Kidney epithelial cell (primary cell): Measurements from ENCODE around the gene RFX3. TPM values are rescaled to one million over a fixed set of nuclear protein-coding genes. Genes with fewer than 3 reads are reported as not detected.

Source experiments
- DNase-seq: peaks from one replicate; pipeline ENCODE4 v3.0.0-alpha.2; 2010; ENCODE audit warnings: low read depth
- H3K27me3 ChIP-seq: 2 replicates; pipeline ENCODE4 v1.6.0; 2011; ENCODE audit warnings: low read length; ENCODE audit not compliant: control insufficient read depth, insufficient read depth
- H3K36me3 ChIP-seq: 2 replicates; pipeline ENCODE4 v1.5.1; 2011; ENCODE audit warnings: low read length; ENCODE audit not compliant: control insufficient read depth, insufficient read depth
- H3K4me3 ChIP-seq: 2 replicates; pipeline ENCODE4 v1.5.1; 2011; ENCODE audit warnings: low read depth, mild to moderate bottlenecking, control low read depth, low read length
- total RNA-seq: library from RNA; depleted of rRNA; stranded (reverse); fragments of >200 nt; gene quantifications from 2 replicates; pipeline ENCODE4 v1.2.3, GENCODE V29; 2015
- TF ChIP-seq, protein P1 (sequence below): IDR thresholded peaks from 2 replicates; pipeline ENCODE4 v1.5.1; 2011; ENCODE audit warnings: mild to moderate bottlenecking, moderate library complexity, low read length, control low read depth, inconsistent platforms; ENCODE audit not compliant: insufficient read depth, poor library complexity, severe bottlenecking

The RFX3 gene
- total RNA-seq, 1 donor from 2014 or later, result 5.6 TPM

DNA sequence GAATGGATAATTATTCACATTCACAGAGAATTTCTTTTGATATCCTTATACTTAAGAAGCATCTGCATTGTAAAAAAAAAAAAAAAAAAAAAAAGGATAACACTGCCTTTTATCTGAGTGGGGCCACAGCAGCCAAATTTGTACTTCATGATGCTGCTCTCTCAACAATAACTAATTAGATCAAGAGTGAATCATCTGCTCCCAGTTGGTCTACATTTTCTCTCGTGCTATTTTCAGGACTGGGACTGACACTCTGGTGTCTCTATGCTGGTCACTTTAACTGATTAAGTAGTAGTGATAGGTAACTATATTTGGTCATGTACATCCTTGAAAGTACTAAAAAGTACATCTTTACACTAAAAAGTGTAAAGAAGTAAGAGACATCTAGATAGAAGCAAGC, 90.1 kb downstream of the RFX3 start:
- Histone ChIP-seq H3K36me3 (no peaks in the 10 kb centered on the region), H3K4me3 (no peak overlapping the region), H3K27me3 (no peaks in the 10 kb centered on the region)
- TF ChIP-seq, protein P1, sequence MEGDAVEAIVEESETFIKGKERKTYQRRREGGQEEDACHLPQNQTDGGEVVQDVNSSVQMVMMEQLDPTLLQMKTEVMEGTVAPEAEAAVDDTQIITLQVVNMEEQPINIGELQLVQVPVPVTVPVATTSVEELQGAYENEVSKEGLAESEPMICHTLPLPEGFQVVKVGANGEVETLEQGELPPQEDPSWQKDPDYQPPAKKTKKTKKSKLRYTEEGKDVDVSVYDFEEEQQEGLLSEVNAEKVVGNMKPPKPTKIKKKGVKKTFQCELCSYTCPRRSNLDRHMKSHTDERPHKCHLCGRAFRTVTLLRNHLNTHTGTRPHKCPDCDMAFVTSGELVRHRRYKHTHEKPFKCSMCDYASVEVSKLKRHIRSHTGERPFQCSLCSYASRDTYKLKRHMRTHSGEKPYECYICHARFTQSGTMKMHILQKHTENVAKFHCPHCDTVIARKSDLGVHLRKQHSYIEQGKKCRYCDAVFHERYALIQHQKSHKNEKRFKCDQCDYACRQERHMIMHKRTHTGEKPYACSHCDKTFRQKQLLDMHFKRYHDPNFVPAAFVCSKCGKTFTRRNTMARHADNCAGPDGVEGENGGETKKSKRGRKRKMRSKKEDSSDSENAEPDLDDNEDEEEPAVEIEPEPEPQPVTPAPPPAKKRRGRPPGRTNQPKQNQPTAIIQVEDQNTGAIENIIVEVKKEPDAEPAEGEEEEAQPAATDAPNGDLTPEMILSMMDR, result no peak
- DNase-seq, result no peak

DNA sequence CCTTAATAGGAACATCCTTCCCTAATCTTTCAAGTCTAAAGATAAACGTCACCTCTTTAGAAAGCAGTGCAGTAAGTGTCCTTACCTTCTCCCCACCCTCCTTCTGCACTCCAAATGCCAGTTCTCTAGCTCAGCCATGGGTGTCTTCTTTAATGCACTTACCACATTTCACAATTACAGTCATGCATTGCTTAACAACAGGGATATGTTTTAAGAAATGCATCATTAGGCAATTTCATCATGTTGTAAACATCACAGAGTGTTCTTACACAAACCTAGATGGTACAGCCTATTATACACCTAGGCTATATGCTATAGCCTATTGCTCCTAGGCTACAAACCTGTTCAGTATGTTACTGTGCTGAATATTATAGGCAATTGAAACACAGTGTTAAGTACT, 91.2 kb downstream of the RFX3 start:
- H3K4me3 ChIP-seq, result no peak overlapping the region
- TF ChIP-seq, protein P1, result no peak
- no peaks in the 10 kb centered on the region for H3K36me3 ChIP-seq
- H3K27me3 ChIP-seq, result no peaks in the 10 kb centered on the region
- no peak for DNase-seq

DNA sequence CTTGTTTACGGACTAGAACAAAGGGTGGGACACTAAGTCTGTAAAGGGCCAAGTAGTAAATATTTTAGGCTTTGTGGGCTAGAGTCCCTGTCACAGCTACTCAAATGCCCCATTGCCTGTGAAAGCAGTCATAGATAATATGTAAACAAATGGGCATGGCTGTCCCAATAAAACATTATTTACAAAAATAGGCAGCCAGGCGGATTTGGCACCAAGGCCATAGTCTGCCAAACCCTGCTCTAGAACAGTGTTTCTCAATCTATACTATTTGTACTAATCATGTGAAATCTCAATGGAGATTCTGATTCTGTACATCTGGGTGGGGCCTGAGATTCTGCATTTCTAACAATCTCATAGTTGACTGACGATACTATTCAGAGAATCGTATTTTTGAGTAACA, 92.0 kb downstream of the RFX3 start:
- TF ChIP-seq, protein P1, result no peak
- no peaks in the 10 kb centered on the region for H3K27me3 ChIP-seq
- no peaks in the 10 kb centered on the region for H3K36me3 ChIP-seq
- no peak for DNase-seq
- H3K4me3 ChIP-seq, result no peak overlapping the region

DNA sequence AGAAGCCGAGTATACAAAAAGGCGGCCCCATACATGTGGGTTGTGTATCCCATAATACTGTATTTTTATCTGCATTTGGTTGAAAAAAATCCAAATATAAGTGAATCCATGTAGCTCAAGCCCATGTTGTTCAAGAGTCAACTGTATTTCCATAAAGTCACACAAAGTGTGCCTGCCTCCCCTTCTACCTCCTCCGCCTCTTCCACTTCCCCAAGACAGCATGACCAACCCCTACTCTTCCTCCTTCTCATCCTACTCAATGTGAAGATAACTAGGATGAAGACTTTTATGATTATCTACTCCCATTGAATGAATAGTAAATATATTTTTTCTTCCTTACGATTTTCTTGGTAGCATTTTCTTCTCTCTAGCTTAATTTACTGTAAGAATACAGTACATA, 92.7 kb downstream of the RFX3 start:
- TF ChIP-seq, protein P1, result no peak
- no peak for DNase-seq
- Histone ChIP-seq H3K36me3 (no peaks in the 10 kb centered on the region), H3K27me3 (no peaks in the 10 kb centered on the region), H3K4me3 (no peak overlapping the region)

DNA sequence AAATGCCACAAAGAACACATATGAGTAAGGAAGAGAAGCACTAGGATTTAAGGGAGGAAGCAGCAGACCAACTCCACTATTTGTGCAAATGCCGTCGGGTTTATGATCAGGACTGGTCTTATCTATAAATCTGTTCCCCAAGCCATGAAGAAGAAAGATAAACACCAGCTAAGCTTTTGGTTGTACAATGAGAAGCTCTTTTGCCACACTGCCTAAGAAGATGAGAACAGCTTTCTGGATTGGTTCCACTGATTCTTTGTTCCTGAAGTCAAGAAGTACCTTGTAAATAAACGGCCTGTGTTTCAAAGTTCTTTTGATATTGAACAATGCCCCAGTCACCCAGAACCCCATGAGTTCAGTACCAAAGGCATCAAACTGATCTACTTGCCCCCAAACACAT, 93.9 kb downstream of the RFX3 start:
- TF ChIP-seq, protein P1, result no peak
- Histone ChIP-seq H3K27me3 (no peaks in the 10 kb centered on the region), H3K36me3 (no peaks in the 10 kb centered on the region), H3K4me3 (no peak overlapping the region)
- no peak for DNase-seq

DNA sequence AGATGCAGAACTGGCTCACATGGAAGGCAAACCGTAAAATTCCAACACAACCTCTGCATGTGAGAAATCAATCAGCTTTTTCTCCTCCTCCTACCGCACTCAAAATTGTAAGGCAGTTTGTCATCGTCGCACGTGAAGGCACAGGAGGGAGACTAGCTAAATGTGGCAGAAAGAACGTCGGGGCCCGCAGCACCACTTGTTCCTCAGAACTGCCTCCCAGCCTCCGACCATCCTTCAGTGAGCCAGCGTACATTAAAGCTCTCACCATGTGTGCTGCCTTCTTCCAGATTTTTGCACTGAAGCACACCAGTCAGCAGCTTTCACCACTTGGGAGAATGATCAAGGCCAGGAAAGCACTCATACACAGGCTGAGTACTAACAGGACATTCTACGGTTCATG, 105.9 kb downstream of the RFX3 start:
- H3K27me3 ChIP-seq, result no peaks in the 10 kb centered on the region
- DNase-seq, result no peak
- TF ChIP-seq, protein P1, result no peak
- H3K36me3 ChIP-seq, result no peaks in the 10 kb centered on the region
- no peak overlapping the region for H3K4me3 ChIP-seq
